Measurements from ENCODE around the gene MTMR12. TPM values are rescaled to one million over a fixed set of nuclear protein-coding genes. Genes with fewer than 3 reads are reported as not detected.

The MTMR12 gene
- total and polyA plus RNA-seq, 2 of the 8 experiments (the other 6 are each of a cell fraction or from before 2014, with no cell fraction given): 19.1 to 59.3 TPM

GRCh38 chr5:32222723-32223470 lies 89.8 kb downstream of the MTMR12 start:
- CTCF ChIA-PET (ENCODE audit: partially characterized antibody): interaction anchor here (0.8 to 0.9 kb wide), 2 partner anchors 41 to 107 kb away, joined by 3 read pairs; no protein-coding TSS in a partner anchor
- Histone ChIP-seq H2BK12ac (ENCODE audit: low read depth, low read length) (peak overlapping the region; percentile 62; the same call in 1 of the 2 replicates), H2BK5ac (ENCODE audit: low read depth, low read length) (peak overlapping the region; percentile 16; the same call in 1 of the 2 replicates), H3K27me3 (replicated peaks in 1 of 4; ENCODE audit: control insufficient read depth in 3 of 4, extremely low read depth in 1 of 4, insufficient read depth in 3 of 4, low read length in 3 of 4) (no peaks in the 10 kb centered on the region), H2BK15ac (ENCODE audit: low read length) (0 out of 2 replicates have a peak overlapping the region, but pooled peaks have one; percentile 29), H3K4me2 (ENCODE audit: insufficient read depth in 1 of 2, low read depth in 2 of 2, low read length in 2 of 2) (no peak overlapping the region), H3K27ac (ENCODE audit: low read depth, low read length) (no peak overlapping the region; the same call in 1 of the 2 replicates), H3K56ac (replicated peaks; ENCODE audit: insufficient read length, low read depth, low read length) (no peak overlapping the region), H4K8ac (ENCODE audit: extremely low read depth, insufficient read depth, low read length) (no peak overlapping the region), H3K79me2 (ENCODE audit: control insufficient read depth in 1 of 2, insufficient read depth in 2 of 2, low read length in 2 of 2) (no peaks in the 10 kb centered on the region), H3K4ac (replicated peaks; ENCODE audit: insufficient read length, low read depth, low read length) (no peak overlapping the region), H3K23ac (ENCODE audit: insufficient read length) (no peak overlapping the region), H2AK5ac (ENCODE audit: low read depth, low read length) (no peak overlapping the region), H3K9me3 (ENCODE audit: insufficient read depth in 2 of 2, low read depth in 1 of 2, low read length in 1 of 2) (no peaks in the 10 kb centered on the region), H2BK20ac (ENCODE audit: low read length) (no peak overlapping the region), H3K18ac (ENCODE audit: extremely low read depth, low read length) (no peak overlapping the region; the same call in 1 of the 2 replicates), H3K36me3 (ENCODE audit: control insufficient read depth in 2 of 4, insufficient read depth in 4 of 4, low read length in 3 of 4) (no peaks in the 10 kb centered on the region), H3K4me3 (ENCODE audit: extremely low read depth in 1 of 4, insufficient read depth in 2 of 4, low read depth in 3 of 4, low read length in 4 of 4) (no peak overlapping the region), H2BK120ac (replicated peaks; ENCODE audit: low read depth, low read length) (no peak overlapping the region), H2AFZ (ENCODE audit: low read length) (no peak overlapping the region), H3K23me2 (ENCODE audit: low read depth, low read length) (no peaks in the 10 kb centered on the region), H3K14ac (ENCODE audit: insufficient read length) (no peak overlapping the region), H3K4me1 (replicated peaks in 1 of 4; ENCODE audit: control insufficient read depth in 3 of 4, insufficient read depth in 4 of 4, low read length in 3 of 4) (no peaks in the 10 kb centered on the region), H4K20me1 (replicated peaks in 1 of 2; ENCODE audit: control insufficient read depth in 1 of 2, insufficient read depth in 2 of 2, low read length in 2 of 2) (no peaks in the 10 kb centered on the region), H4K91ac (replicated peaks; ENCODE audit: insufficient read length, low read length) (no peak overlapping the region), H3K9ac (replicated peaks in 1 of 4; ENCODE audit: extremely low read depth in 1 of 4, low read depth in 3 of 4, low read length in 3 of 4) (no peak overlapping the region), H4K5ac (ENCODE audit: insufficient read length, low read depth, low read length) (peak overlapping the region; percentile 18), H3K79me1 (ENCODE audit: low read depth, low read length) (no peaks in the 10 kb centered on the region)
- no peak for FAIRE-seq
- no peak for DNase-seq (ENCODE audit: low read depth in 1 of 2, low spot score in 2 of 2)
- POLR2A ChIA-PET (ENCODE audit: partially characterized antibody): no interaction called here
- 89% methylated on average over 5 of the region's 5 CpGs; no CpG with 5 or more reads in 1 of the 2 experiments for WGBS, 2 experiments (ENCODE audit: extremely low coverage in 1 of 2, insufficient coverage in 1 of 2, insufficient read length in 1 of 2, insufficient replicate concordance in 2 of 2, low coverage in 1 of 2, low lambda C conversion rate in 2 of 2, missing lambda C conversion rate in 1 of 2)
- no peak for TF ChIP-seq POLR2A (IDR thresholded peaks at IDR 0.05; ENCODE audit: control extremely low read depth in 1 of 2, low read depth in 2 of 2, low read length in 2 of 2)
- no peak for TF ChIP-seq SP4 (IDR thresholded peaks at IDR 0.05; ENCODE audit: low read length)
- no peak for TF ChIP-seq CREB1 (IDR thresholded peaks at IDR 0.05)
- TF ChIP-seq SUZ12 (IDR thresholded peaks at IDR 0.05; ENCODE audit: low read length): no peak
- no peak for TF ChIP-seq CHD2 (IDR thresholded peaks at IDR 0.05; ENCODE audit: low read length)
- TF ChIP-seq RBBP5 (IDR thresholded peaks at IDR 0.05; ENCODE audit: borderline replicate concordance, low read depth, low read length): no peak
- no peak for TF ChIP-seq ZNF274 (IDR thresholded peaks at IDR 0.05; ENCODE audit: borderline replicate concordance, extremely low read depth, low read length)
- TF ChIP-seq CBX8 (IDR thresholded peaks at IDR 0.05; ENCODE audit: borderline replicate concordance, low read depth, low read length): no peak
- no peak for TF ChIP-seq ATF2 (IDR thresholded peaks at IDR 0.05; ENCODE audit: low read length)
- no peak for TF ChIP-seq FOSL1 (IDR thresholded peaks at IDR 0.05; ENCODE audit: insufficient read depth, low read depth, low read length)
- TF ChIP-seq HDAC6 (IDR thresholded peaks at IDR 0.05; ENCODE audit: low read depth, low read length): no peak

Data from H1 (cell line).